HG03025 (cell line): ENCODE data around the gene SEMA3G.

Experiments used
- ATAC-seq: cut with Tn5 transposase; IDR thresholded peaks from one replicate; pipeline ENCODE4 v1.9.1; 2021; ENCODE audit warnings: mild to moderate bottlenecking, moderate library complexity; ENCODE audit not compliant: unreplicated experiment, low FRiP score

The SEMA3G gene

GRCh38 chr3:52440249-52440551 is 4.7 kb downstream of the SEMA3G start:
- ATAC-seq = no peak

- no peak for ATAC-seq
Measured at GRCh38 chr3:52439426-52440248, 5.3 kb downstream of the SEMA3G start.

DNA sequence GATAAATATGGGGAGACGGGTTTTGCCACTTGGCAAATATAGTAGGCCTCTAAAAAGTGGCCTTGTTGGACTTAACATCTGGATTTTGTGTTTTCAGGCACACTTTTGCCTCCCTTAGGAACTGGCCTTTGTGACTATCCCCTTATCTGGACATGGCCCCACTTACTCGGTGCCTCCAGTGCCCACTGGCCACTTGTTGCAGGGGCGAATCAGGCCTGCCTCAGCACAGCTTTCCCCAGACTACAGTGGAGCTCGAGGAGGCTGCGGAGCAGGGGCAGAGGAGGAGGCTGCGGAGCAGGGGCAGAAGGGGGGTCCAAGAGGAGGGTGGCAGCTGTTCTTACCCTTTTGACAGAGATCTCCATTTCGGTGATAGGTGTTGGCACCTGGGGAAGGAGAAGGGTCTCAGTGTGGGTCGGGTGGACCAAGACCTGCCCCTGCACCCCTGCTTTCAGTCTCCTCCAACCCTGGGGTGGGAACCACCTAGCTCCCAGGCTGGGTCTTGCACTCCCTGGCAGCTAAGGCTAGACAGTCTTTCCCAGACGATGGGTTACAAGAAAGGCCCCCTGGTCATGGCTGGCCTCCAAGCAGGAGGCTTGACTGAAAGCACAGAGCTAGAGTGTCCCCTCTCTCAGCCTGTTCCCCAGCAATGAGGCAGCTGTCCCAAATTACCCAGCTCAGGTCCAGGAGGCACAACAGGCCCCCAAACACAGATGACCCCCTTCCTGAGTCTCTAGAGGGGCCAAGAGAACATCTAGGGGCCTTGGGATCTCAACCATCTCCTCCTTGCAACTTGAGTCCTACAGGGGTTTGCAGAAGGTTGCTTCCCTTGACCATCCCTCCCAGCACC is 6.1 kb downstream of the SEMA3G start:
- ATAC-seq = no peak

GRCh38 chr3:52438104-52438376 is 6.9 kb downstream of the SEMA3G start:
- ATAC-seq = no peak

DNA sequence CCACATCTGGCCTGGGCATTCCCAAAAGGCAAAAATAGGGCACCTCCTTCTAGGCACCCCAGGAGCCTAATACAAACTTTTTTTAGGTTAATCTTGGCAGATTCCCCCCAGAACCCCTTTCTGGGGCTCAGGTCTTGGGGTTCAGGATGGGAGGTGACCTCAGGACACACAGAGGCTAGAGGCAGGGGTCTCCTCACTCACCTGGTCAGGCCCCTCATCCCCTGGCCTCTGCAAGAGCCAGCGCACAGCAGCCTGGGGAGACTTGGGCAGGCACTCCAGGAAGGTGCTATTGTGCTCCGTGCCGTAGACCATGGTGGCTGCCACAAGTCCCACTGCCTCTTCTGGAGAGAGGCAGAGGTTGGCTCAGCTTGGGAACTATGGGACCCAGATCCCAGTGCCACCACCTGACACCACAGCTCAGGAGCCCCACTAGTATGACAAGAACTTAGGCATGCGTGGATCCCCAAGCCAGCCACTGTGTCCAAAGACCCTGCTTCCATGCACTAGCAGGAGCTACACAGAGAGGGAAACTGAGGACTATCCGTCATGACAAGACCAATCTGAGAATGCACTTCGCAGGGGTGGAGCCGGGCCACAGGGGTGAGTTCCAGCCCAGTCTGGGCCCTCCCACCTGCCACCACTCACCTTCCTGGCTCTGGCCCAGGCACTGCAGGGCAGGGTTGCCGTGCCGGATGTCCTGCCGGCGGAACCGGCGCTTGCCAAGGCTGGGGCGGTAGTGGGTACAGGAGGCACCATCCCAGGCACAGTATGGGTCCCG is 7.4 kb downstream of the SEMA3G start:
- no peak for ATAC-seq

GRCh38 chr3:52436500-52437149 is 8.3 kb downstream of the SEMA3G start:
- ATAC-seq = no peak

- ATAC-seq = no peak
Measured at GRCh38 chr3:52435246-52436101, 9.4 kb downstream of the SEMA3G start.

DNA sequence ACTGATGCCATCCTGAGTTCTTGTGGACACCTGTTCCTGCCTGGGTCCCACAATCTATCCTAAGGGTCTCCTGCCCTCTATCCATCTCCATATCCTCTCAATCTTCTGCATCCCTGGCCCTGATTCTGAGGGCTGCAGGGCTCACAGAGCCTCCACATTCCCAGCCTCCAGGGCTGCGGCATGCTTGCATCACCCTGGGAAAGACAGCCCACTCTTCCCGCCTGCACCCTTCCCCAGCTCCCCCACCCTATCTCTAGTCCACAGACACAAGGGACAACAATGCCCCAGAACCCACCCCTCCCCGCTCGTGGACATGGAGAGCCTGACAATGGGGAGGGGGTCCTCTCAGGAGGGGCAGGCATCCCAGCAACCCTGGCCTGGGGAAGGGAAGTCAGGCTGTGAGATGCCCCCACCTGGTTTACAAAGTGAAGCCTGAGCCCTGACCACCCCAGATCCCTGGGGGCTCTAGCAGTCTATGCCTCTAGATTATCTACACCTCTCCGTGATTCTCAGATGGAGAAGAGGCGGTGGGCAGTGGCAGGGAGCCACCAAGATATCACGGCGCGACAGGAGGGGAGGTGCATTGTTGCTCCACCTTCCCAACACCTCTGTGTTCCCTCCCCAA is 10.3 kb downstream of the SEMA3G start:
- no peak for ATAC-seq

- no peak for ATAC-seq
Measured at GRCh38 chr3:52433996-52434479, 10.9 kb downstream of the SEMA3G start.

DNA sequence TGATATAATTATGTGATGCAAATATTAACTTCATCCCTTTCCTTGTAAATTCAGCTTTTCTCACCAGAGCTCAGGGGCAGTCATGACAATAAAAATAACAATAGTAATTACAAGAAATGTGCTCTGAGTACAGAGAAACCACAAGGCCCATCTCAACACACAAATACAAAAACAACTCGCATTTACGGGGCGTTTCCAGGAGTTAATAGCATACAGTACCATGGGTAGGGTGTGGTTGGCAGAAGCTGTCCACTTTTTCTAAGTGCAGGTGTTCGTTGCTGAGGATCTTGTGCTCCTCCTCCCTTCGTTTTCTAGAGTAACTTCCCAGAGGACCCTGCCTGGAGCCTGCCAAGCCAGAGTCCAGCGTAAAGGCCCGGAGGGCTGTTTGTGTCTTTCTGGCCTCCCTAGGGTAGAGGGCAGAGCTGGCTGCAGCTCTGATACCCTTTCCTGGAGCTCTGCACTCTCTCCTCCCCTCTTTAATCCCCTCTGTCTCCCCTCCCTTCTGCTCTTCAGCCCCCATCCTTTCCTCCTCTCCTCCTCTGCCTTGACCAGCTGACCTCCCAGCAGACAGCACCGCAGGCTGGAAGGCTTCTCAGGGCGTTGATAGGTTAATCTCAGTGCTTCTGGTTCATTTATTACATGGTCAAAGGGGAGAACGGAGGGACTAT is 11.4 kb downstream of the SEMA3G start:
- ATAC-seq = no peak

GRCh38 chr3:52432691-52433141 is 12.2 kb downstream of the SEMA3G start:
- ATAC-seq = no peak

DNA sequence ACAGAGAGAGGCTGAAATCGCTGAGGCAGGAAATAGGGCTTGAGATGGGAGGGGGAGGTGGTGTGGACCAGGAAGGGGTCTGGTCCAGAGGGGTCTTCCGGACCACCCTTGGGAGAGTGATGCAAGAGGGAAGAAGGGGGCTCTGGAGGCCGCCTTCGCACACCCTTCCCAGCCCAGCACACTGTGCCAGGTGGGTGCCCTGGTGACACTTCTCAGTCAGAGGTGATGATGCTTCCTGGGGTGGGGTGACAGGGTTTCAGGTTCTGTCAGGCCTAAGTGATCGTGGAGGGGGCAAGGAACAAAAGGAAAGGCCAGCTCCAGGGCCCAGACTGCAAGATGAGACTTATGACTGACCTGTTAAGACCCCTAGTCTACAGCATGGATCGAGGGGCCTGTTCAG is 12.7 kb downstream of the SEMA3G start:
- ATAC-seq = no peak

DNA sequence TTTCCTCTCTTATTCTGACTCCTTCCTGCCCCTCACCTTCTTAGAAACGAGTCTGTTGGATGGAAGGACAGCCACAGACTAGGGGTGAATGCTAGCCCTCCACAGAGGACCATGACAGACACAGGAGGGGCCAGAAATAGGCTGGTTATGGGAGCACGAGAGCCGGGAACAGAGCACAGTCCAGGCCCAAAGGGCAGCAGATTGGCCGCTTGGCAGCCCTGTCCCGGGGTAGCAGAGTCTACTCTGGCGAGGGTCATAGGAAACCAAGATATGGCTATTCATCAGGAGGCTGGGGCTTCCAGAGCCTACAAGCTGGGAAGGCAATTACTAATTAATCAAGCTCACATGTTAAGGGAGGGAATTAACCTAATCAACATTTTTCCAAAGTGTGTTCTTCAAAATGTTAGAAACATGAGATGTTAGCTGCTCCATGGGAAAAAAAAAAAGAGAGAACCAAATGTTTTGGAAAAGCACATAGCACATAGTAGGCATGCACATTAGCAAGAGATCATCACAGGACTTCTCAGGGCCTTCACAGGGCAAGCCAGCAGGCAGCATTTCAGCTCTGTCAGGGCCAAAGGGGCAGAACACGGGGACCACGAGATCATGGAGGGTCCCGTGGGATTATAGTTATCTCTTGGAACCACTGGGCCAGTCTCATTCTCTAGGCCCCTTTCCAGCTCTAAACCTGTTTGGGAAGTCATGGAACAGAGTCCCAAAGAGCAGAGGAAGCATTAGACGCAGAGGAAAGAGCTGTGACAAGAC is 13.3 kb downstream of the SEMA3G start:
- no peak for ATAC-seq

GRCh38 chr3:52430416-52430810 is 14.5 kb downstream of the SEMA3G start:
- no peak for ATAC-seq

GRCh38 chr3:52429779-52430415 is 15.0 kb downstream of the SEMA3G start:
- ATAC-seq = no peak

DNA sequence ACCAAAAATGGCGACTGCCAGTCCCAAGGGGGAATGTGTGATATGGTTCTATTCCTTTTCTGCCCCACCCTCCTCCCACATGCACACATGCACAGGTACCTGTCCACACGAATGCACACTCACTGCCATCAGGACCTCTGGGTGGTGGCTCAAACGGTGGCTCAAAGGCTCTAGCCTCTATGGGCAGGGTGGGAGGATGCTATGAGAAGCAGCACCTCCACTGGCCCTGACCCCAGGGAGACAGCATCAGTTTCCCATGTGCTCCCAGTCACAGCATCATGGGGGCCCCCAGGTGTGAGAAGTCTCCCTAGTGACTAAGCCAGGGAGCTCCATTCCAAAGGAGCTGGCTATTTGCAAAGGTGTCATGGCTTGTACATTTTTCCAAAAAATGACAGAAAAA is 15.9 kb downstream of the SEMA3G start:
- no peak for ATAC-seq

- ATAC-seq = no peak
Measured at GRCh38 chr3:52428151-52429005, 16.5 kb downstream of the SEMA3G start.
